Osteocyte (in vitro differentiated cells): ENCODE measurements around the gene ACOT4. TPM values are rescaled to one million over a fixed set of nuclear protein-coding genes. Genes with fewer than 3 reads are reported as not detected.

Source experiments
- DNase-seq: peaks from one replicate; pipeline ENCODE4 v3.0.0; 2021; ENCODE audit warnings: mixed read lengths; ENCODE audit not compliant: unreplicated experiment; ENCODE audit errors: extremely low spot score
- H3K27ac Mint-ChIP-seq: one replicate; pipeline ENCODE4 v1.8.0; 2021; ENCODE audit warnings: mild to moderate bottlenecking, mixed read lengths; ENCODE audit not compliant: unreplicated experiment
- H3K27me3 Mint-ChIP-seq: one replicate; pipeline ENCODE4 v1.8.0; 2021; ENCODE audit warnings: mixed read lengths; ENCODE audit not compliant: unreplicated experiment
- H3K36me3 Mint-ChIP-seq: one replicate; pipeline ENCODE4 v1.8.0; 2021; ENCODE audit warnings: mixed read lengths; ENCODE audit not compliant: unreplicated experiment
- H3K4me1 Mint-ChIP-seq: one replicate; pipeline ENCODE4 v1.8.0; 2021; ENCODE audit warnings: mixed read lengths; ENCODE audit not compliant: unreplicated experiment
- H3K4me3 Mint-ChIP-seq: one replicate; pipeline ENCODE4 v1.8.0; 2021; ENCODE audit warnings: mild to moderate bottlenecking, moderate library complexity, mixed read lengths; ENCODE audit not compliant: unreplicated experiment
- H3K9me3 Mint-ChIP-seq: one replicate; pipeline ENCODE4 v1.8.0; 2021; ENCODE audit warnings: mixed read lengths; ENCODE audit not compliant: unreplicated experiment
- CTCF ChIP-seq: fragments of 200-600 bp; sonication (generic); IDR thresholded peaks from 2 replicates; pipeline ENCODE4 v1.5.0; 2021; ENCODE audit warnings: antibody characterized with exemption, mild to moderate bottlenecking, moderate library complexity
- total RNA-seq: library from RNA; stranded (reverse); gene quantifications from 2 replicates; pipeline ENCODE4 v1.2.1, GENCODE V29; 2021

ACOT4 gene
- total RNA-seq, 1 donor from 2014 or later: 1.3 TPM

- Mint-ChIP-seq H3K4me3 (no peak overlapping the region), H3K27me3 (no peaks in the 10 kb centered on the region), H3K4me1 (peaks cover 6% of the 10 kb centered on the region), H3K27ac (no peak overlapping the region), H3K36me3 (no peaks in the 10 kb centered on the region), H3K9me3 (no peaks in the 10 kb centered on the region)
- DNase-seq: no peak
- no peak for TF ChIP-seq CTCF
These were observed 14.6 kb downstream of the ACOT4 start for GRCh38 chr14:73606271-73606670.

- TF ChIP-seq CTCF: no peak
- no peaks in the 10 kb centered on the region for H3K36me3 Mint-ChIP-seq
- no peak overlapping the region for H3K4me3 Mint-ChIP-seq
- H3K27ac Mint-ChIP-seq: no peak overlapping the region
- H3K9me3 Mint-ChIP-seq: no peaks in the 10 kb centered on the region
- no peaks in the 10 kb centered on the region for H3K27me3 Mint-ChIP-seq
- no peak for DNase-seq
- peaks cover 7% of the 10 kb centered on the region for H3K4me1 Mint-ChIP-seq
These were observed 15.6 kb downstream of the ACOT4 start for GRCh38 chr14:73607241-73607640.

- Mint-ChIP-seq H3K27ac (no peak overlapping the region), H3K27me3 (no peaks in the 10 kb centered on the region), H3K36me3 (no peaks in the 10 kb centered on the region), H3K4me1 (peaks cover 2% of the 10 kb centered on the region), H3K4me3 (no peak overlapping the region), H3K9me3 (no peaks in the 10 kb centered on the region)
- TF ChIP-seq CTCF: no peak
- DNase-seq: no peak
These were observed 19.0 kb downstream of the ACOT4 start for GRCh38 chr14:73610687-73611086.

- Mint-ChIP-seq H3K36me3 (no peaks in the 10 kb centered on the region), H3K27ac (peak within 1 kb of the TSS; percentile 84), H3K4me3 (peak within 1 kb of the TSS; percentile 86), H3K9me3 (no peaks in the 10 kb centered on the region), H3K27me3 (no peaks in the 10 kb centered on the region), H3K4me1 (peaks cover 2% of the 10 kb centered on the region)
- no peak for TF ChIP-seq CTCF
- DNase-seq: peak; percentile 90
These were observed 20.8 kb downstream of the ACOT4 start, which contains the start of gene ACOT6 for GRCh38 chr14:73612339-73613045. Gene ACOT6, plus strand, starts transcription at chr14:73612517. Its CDS starts 55 bp downstream, at chr14:73612572.

- Mint-ChIP-seq H3K4me3 (peak overlapping the region; percentile 86), H3K27ac (peak overlapping the region; percentile 84)
These were observed 21.3 kb downstream of the ACOT4 start for GRCh38 chr14:73613046-73613383.

More at GRCh38 chr14:73613046-73613383, 21.3 kb downstream of the ACOT4 start:
- peaks cover 2% of the 10 kb centered on the region for H3K4me1 Mint-ChIP-seq
- no peak for TF ChIP-seq CTCF
- no peak for DNase-seq
- H3K27me3 Mint-ChIP-seq: no peaks in the 10 kb centered on the region
- H3K9me3 Mint-ChIP-seq: no peaks in the 10 kb centered on the region
- no peaks in the 10 kb centered on the region for H3K36me3 Mint-ChIP-seq
